Lower leg skin (tissue), 4 donors: ENCODE results near the gene MGRN1. TPM values are rescaled to one million over a fixed set of nuclear protein-coding genes. Genes with fewer than 3 reads are reported as not detected.

Source experiments
- DNase-seq, 2 donors: peaks; one replicate each; pipeline ENCODE4 v3.0.0-alpha.2; 2019; ENCODE audit warnings: low spot score in 2 of 2
- H3K4me3 ChIP-seq: fragments of 200-600 bp; sonication (generic); 2 replicates; pipeline ENCODE4 v1.5.1; 2017; ENCODE audit warnings: mild to moderate bottlenecking, low read depth; ENCODE audit not compliant: poor library complexity, severe bottlenecking
- CTCF ChIP-seq, 3 donors: fragments of 450-650 bp; IDR thresholded peaks; one replicate each; pipeline ENCODE4 v1.5.1; 2016; ENCODE audit warnings: antibody characterized with exemption in 3 of 3, mild to moderate bottlenecking in 3 of 3, moderate library complexity in 2 of 3
- POLR2A ChIP-seq, 2 donors: fragments of 450-650 bp; IDR thresholded peaks; one replicate each; pipeline ENCODE4 v1.6.1; 2016 to 2017; ENCODE audit warnings: antibody characterized with exemption in 2 of 2, mild to moderate bottlenecking in 1 of 2, moderate library complexity in 1 of 2
- WGBS, 2 donors: methylation state at CpG; one replicate each; pipeline ENCODE4 v1.1.5; 2018; 5-methylcytosine and 5-hydroxymethylcytosine counted together
- intact Hi-C: fragments of 100-400 bp; cut with DNase I; formaldehyde crosslinking; loops from one replicate; pipeline ENCODE4 v1.15.0; 2023; ENCODE audit warnings: low total_unique reads
- total RNA-seq, 4 donors: library from RNA; depleted of rRNA; stranded (reverse); fragments of >200 nt; gene quantifications; one replicate each; pipeline ENCODE4 v1.1.0, GENCODE V29; 2016

MGRN1 gene
- total RNA-seq, 4 donors from 2014 or later: 35.3 to 53.4 (median 40.1) TPM

- no peak for DNase-seq
- H3K4me3 ChIP-seq: no peak overlapping the region
- TF ChIP-seq POLR2A (IDR thresholded peaks at IDR 0.05) (no peak), CTCF (IDR thresholded peaks at IDR 0.05) (no peak)
- intact Hi-C loops: no loop called here
- 69 to 73% methylated on average over 5 of the region's 5 CpGs for WGBS, 2 donors
These were observed 93.8 kb downstream of the MGRN1 start for GRCh38 chr16:4718466-4718865.

GRCh38 chr16:4723071-4723767 is 98.6 kb downstream of the MGRN1 start:
- DNase-seq: no peak
- H3K4me3 ChIP-seq: no peak overlapping the region
- intact Hi-C loops: no loop called here
- 96% methylated on average over 14 of the region's 14 CpGs for WGBS, 2 donors
- TF ChIP-seq CTCF (IDR thresholded peaks at IDR 0.05) (no peak), POLR2A (IDR thresholded peaks at IDR 0.05) (no peak)

DNA sequence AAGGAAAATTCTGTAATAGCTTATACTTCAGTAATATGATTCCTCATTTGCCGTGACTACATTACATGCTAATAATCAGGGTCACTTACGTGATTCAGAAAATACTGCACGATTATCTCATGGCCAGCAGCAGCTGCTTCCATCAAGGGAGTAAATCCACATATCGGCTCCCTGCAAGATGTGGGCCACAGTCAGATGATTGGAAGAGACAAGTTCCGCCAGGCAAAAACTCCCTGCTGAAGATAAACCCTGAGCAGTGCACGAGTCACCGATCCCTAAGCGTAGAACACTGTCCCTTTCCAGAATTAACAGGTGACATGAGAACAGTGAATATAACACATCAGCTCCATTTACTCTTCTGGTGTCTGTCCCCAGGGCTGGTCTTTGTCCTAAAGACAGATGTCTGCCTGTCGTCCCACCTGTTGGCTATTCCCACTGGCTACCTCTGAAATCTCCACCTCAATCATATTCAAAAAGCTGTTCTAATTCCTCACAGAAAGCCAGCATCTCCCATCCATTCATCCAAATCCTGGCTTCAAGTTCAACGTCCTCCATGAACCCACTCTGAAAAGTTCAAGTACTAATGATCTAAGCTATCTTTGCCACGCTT is 100.1 kb downstream of the MGRN1 start:
- TF ChIP-seq CTCF (IDR thresholded peaks at IDR 0.05): no peak
- TF ChIP-seq POLR2A (IDR thresholded peaks at IDR 0.05): no peak
- H3K4me3 ChIP-seq: no peak overlapping the region
- DNase-seq: no peak
- intact Hi-C loops: no loop called here
- WGBS, 2 donors: 88 to 92% methylated on average over 11 of the region's 11 CpGs

- WGBS, 2 donors: 86 to 89% methylated on average over 17 to 18 of the region's 18 CpGs
- DNase-seq: no peak
- no peak overlapping the region for H3K4me3 ChIP-seq
- TF ChIP-seq CTCF (IDR thresholded peaks at IDR 0.05) (no peak), POLR2A (IDR thresholded peaks at IDR 0.05) (no peak)
- intact Hi-C loops: no loop called here
These were observed 102.0 kb downstream of the MGRN1 start for GRCh38 chr16:4726616-4727015.

DNA sequence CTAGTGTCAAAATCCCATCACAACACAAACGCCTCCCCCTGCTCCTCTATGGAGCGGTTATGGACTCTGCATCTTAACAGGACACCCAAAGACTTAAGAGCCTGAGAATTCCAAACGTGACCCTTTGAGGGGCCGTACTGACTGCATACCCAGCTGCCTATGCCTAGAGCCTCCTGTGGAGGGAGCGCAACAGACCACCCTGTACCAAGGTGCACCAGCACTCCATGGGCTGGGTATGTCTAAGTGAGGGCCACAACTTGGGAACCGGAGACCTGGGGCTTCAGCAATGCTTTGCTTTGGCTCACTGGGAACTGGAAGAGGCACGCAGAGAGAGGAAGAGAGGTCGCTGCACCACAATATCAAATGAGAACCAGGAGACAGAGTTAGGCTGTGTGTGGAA is 104.0 kb downstream of the MGRN1 start:
- intact Hi-C loops: no loop called here
- DNase-seq: no peak
- H3K4me3 ChIP-seq: no peak overlapping the region

More for the DNA sequence above, 104.0 kb downstream of the MGRN1 start:
- WGBS, 2 donors: 94% methylated on average over 8 of the region's 8 CpGs
- TF ChIP-seq CTCF (IDR thresholded peaks at IDR 0.05) (no peak), POLR2A (IDR thresholded peaks at IDR 0.05) (no peak)
